Rectal smooth muscle tissue (tissue), 1 donor: ENCODE results near the gene MACO1.
"Not testable (repeated sequence)": the region's sequence is repeated elsewhere in the genome, so short reads cannot be mapped to it uniquely, and the experiment has no call there.

Experiments used
- H3K27ac ChIP-seq: one replicate; pipeline ENCODE4 v1.7.0; 2013; ENCODE audit warnings: low read depth, low read length, inconsistent platforms
- H3K27me3 ChIP-seq: one replicate; pipeline ENCODE4 v1.7.0; 2013; ENCODE audit warnings: low read length; ENCODE audit not compliant: control insufficient read depth, insufficient read depth
- H3K36me3 ChIP-seq: one replicate; pipeline ENCODE4 v1.7.0; 2013; ENCODE audit warnings: low read length; ENCODE audit not compliant: control insufficient read depth, insufficient read depth
- H3K4me1 ChIP-seq: one replicate; pipeline ENCODE4 v1.7.0; 2013; ENCODE audit warnings: low read length; ENCODE audit not compliant: control insufficient read depth, insufficient read depth
- H3K4me3 ChIP-seq: one replicate; pipeline ENCODE4 v1.7.0; 2013; ENCODE audit warnings: low read length
- H3K9ac ChIP-seq: one replicate; pipeline ENCODE4 v1.7.0; 2013; ENCODE audit warnings: low read length

Gene MACO1

DNA sequence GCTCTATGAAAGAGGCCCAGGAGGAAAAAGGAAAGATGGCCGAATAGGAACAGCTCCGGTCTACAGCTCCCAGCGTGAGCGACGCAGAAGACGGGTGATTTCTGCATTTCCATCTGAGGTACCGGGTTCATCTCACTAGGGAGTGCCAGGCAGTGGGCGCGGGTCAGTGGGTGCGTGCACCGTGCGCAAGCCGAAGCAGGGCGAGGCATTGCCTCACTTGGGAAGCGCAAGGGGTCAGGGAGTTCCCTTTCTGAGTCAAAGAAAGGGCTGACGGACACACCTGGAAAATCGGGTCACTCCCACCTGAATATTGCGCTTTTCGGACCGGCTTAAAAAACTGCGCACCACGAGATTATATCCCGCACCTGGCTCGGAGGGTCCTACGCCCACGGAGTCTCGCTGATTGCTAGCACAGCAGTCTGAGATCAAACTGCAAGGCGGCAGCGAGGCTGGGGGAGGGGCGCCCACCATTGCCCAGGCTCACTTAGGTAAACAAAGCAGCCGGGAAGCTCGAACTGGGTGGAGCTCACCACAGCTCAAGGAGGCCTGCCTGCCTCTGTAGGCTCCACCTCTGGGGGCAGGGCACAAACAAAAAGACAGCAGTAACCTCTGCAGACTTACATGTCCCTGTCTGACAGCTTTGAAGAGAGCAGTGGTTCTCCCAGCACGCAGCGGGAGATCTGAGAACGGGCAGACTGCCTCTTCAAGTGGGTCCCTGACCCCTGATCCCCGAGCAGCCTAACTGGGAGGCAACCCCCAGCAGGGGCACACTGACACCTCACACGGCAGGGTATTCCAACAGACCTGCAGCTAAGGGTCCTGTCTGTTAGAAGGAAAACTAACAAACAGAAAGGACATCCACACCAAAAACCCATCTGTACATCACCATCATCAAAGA is 76.1 kb downstream of the MACO1 start:
- not testable (repeated sequence) for H3K4me3 ChIP-seq, H3K36me3 ChIP-seq, H3K9ac ChIP-seq, H3K4me1 ChIP-seq, H3K27ac ChIP-seq, H3K27me3 ChIP-seq

DNA sequence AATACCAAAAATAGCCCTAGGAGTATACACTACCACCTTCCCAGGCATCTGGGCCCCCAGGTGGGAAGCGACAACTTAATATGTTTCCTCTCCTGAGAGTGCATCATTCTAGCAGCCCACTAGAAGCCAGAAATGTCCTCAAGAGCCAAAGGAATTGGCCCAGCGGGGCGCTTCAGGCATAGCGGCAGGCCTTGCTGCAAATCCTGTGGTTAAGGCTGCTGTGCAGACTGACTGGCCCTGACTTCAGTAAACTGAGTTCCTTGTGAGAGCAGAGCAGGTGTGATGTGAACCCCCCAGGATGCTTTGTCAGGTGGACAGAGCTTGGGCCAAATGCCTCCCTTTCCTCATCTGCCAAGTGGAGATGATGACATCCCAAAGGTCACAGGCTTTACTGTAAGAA is 83.0 kb downstream of the MACO1 start:
- no peak overlapping the region for H3K27ac ChIP-seq
- no peak overlapping the region for H3K9ac ChIP-seq
- H3K4me3 ChIP-seq, result no peak overlapping the region
- no peaks in the 10 kb centered on the region for H3K36me3 ChIP-seq
- H3K4me1 ChIP-seq, result no peaks in the 10 kb centered on the region
- no peaks in the 10 kb centered on the region for H3K27me3 ChIP-seq

DNA sequence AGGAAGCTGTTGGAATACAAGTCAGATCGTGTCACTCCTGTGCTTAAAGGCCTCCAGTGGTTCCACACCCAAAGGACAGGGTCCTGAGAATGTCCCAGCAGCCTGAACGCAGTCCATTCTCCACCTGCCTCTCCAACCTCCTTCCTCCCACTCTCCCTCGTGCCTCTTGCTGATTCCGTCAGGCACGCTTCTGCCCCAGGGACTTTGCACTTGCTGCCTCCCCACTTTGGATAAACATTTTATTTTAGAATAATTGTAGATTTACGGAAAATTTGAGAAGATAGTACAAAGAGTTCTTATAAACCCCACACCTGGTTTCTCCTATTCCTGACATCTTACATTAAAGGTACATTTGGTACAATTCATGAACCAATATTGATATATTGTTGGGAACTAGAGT is 84.3 kb downstream of the MACO1 start:
- Histone ChIP-seq H3K9ac (no peak overlapping the region), H3K4me3 (no peak overlapping the region), H3K27ac (no peak overlapping the region), H3K36me3 (no peaks in the 10 kb centered on the region), H3K4me1 (no peaks in the 10 kb centered on the region), H3K27me3 (no peaks in the 10 kb centered on the region)

DNA sequence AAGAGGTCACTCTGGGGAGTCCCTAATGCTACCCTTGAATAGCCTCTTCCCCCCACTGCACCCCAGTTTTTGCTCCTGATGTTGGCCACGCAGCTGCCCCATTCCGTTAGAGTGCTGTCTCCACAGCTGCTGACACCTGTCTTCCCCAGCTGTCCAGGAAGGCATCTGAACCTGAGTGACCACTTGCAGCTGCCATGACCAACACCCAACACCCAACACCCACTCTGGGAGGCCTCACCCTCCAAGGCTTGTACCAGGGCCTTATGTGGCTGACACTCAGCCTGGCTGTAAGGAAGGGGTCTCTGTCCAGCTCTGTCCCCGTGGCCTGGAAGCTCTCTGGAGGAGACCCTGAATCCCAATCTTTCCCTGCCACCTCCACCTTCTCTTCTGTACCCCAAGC is 86.0 kb downstream of the MACO1 start:
- Histone ChIP-seq H3K4me3 (no peak overlapping the region), H3K9ac (no peak overlapping the region), H3K27me3 (no peaks in the 10 kb centered on the region), H3K4me1 (no peaks in the 10 kb centered on the region), H3K36me3 (no peaks in the 10 kb centered on the region), H3K27ac (no peak overlapping the region)

DNA sequence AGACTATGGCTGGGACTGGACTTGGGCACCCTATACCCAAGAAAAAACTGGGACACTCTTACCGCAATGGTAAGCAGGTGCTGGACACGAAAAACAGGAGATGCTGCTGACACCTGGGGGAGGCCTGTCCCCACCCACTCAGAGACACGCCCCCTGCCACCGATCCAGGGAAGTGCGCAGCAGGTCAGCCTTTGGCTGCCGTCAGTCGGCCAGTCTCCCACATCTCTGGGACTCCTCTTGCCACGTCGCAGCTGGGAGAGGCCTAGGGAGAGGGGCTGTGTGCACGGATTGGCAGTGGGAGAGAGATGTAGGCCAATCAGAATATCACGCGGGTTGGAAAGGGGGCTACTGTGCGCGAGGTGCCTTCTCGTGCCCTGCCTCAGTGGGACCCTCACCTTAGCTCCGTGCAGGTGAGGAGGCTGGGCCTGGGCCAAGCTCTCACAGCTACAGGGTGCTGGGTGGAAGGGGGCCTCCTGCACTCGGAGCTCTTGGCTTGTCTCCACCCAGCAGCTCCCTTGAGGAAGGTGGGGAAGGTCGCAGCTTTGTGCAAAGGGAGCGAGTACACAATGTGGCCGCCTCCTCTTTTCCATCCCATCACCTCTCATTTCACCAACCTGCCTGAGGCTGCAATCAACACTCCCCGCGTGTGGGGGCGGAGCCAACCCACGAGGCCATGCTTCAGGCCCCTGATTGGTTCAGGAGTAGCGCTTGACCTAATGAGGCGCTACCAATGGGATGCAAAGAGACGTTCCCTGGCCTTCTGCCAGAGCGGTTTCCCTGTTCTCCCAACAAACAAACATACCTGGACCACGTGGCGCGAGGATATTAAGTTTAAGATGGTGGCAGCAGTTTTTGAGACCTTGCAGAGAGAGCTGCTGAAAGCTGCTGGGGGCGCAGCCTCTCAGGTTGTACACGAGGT is 87.0 kb downstream of the MACO1 start:
- Histone ChIP-seq H3K27ac (no peak overlapping the region), H3K36me3 (no peaks in the 10 kb centered on the region), H3K4me1 (no peaks in the 10 kb centered on the region), H3K9ac (no peak overlapping the region), H3K4me3 (no peak overlapping the region), H3K27me3 (no peaks in the 10 kb centered on the region)

DNA sequence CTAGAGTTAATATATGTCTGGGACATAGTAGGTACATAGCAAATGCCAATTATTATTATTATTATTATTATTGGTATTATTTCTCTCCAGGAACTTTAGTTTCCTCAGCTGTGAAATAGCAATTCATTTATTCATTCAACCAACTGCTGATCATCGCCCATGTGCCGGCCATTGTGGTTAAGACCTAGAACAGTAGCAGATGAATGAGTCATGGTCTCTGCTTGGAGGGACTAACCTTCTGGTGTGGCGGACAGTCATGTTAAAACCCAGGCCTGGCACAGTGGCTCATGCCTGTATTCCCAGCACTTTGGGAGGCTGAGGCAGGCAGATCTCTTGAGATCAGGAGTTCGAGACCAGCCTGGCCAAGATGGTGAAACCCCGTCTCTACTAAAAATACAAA is 88.9 kb downstream of the MACO1 start:
- no peaks in the 10 kb centered on the region for H3K4me1 ChIP-seq
- no peak overlapping the region for H3K27ac ChIP-seq
- H3K4me3 ChIP-seq, result no peak overlapping the region
- H3K27me3 ChIP-seq, result no peaks in the 10 kb centered on the region
- H3K9ac ChIP-seq, result no peak overlapping the region
- no peaks in the 10 kb centered on the region for H3K36me3 ChIP-seq

DNA sequence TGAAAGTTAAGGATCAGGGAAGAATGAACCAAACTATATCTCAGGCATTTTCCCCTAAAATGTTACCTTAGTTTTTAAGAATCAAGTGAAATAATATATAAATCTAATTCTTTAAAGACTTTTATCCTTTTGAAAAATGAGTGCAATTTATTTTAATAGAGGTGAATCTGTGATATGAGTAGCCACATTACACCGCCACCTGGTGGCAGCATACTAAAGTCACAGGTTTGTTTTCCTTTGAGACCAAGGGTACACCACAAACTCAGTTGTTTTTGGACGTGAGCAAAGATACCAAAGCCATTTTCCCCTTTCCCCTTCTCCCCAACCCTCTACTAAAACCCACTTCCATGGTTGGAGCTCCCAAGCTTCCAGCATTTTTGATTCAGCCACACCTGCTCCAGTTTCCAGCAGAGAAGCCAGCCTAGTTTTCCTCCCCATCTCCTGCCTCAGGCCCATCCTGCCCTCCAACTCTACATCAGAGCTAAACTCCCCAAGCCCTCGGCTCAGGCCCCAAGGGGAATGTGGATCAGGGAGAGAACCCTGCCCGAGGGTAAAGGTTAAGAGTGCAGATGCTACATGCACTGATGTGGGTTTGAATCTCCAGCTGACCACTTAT is 89.9 kb downstream of the MACO1 start:
- Histone ChIP-seq H3K9ac (no peak overlapping the region), H3K4me1 (no peaks in the 10 kb centered on the region), H3K27ac (no peak overlapping the region), H3K36me3 (no peaks in the 10 kb centered on the region), H3K27me3 (no peaks in the 10 kb centered on the region), H3K4me3 (no peak overlapping the region)

DNA sequence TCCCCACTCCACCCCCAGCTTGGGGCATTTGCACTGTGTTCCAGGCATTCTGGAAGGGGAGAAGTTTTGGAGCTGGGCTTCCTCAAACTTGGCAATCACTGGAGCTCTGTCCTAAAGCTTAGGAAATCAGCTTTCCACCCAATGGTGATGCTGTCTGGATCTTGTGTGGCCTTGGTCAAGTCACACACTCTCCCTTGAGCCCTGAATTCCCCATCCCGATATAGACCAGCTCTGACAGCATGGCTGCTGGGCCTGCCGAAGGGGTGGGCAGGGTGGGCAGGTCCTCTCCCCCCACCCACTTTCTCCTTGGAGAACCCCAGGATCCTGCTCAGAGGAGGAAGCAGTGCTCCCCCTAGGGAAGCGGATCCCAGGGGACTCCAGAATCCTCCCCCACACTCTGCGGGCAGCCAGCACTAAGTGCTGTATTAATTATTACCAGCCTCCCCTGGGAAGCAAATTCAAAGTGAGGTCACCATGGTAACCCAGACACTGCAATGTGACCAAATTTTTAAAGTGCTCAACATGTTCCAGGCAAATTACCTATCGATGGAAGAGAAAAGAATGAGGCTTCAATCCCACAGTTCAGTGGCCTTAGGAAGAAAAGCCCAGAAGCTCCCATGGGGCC is 91.4 kb downstream of the MACO1 start:
- no peak overlapping the region for H3K9ac ChIP-seq

DNA sequence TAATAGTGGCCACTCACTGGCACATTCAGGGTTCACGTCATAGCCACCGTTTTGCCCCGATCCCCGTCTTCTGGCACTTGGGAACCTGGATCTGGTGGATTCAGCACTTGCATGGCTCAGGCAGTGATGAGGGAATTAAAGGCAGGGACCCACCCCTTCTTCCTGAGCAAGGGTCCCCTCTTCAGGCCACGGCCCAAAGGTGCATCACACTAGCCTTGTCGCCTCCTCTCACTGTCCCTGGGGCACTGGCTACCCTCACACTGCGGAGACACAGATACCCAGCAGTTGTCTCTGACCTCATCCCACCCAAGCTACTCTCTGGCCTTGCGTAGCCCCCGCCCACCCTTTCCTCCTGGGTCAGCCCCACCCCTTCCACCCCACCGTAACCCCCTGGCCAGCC is 92.8 kb downstream of the MACO1 start:
- no peak overlapping the region for H3K4me3 ChIP-seq
- no peaks in the 10 kb centered on the region for H3K36me3 ChIP-seq
- H3K27ac ChIP-seq, result no peak overlapping the region
- H3K9ac ChIP-seq, result no peak overlapping the region
- no peaks in the 10 kb centered on the region for H3K27me3 ChIP-seq
- H3K4me1 ChIP-seq, result no peaks in the 10 kb centered on the region

More for the DNA sequence above, 91.4 kb downstream of the MACO1 start:
- Histone ChIP-seq H3K27me3 (no peaks in the 10 kb centered on the region), H3K4me1 (no peaks in the 10 kb centered on the region), H3K36me3 (no peaks in the 10 kb centered on the region), H3K4me3 (no peak overlapping the region), H3K27ac (no peak overlapping the region)

DNA sequence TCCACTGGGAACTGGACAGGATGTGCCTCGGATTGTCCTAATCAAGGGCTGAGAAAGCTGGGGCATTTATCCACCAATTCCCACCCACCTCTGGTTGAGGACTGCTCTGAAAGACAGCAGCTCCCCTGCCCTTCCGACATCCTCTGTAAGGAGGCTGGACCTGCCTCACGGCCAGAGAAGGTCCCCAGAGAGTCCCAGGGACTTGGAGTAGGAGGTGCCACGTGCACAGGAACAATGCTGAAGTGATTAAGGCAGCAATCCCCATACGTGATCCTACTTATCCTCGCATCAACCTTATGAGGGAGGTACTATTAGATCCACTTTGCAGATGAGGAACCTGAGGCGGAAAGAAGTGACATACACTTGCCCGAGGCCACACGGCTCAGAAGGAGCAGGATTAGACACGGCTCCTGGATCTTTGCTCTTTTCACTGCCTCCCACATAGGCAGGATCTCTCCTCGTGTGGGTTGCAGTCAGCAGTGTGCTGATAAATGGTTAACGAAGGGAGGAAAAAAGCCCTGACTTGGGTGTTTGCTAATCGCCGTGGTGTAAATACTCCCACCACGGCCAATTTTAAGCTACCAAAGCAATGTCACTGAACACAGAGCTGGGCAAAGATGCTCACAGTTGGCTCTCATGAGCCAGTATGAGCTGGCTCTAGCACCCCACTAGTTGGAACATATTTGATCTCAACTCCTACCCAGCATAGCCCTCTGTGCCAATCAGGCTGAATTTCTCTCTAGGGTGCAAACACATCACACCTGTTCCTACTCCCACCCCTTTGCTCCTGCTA is 94.1 kb downstream of the MACO1 start:
- no peak overlapping the region for H3K4me3 ChIP-seq
- H3K27ac ChIP-seq, result no peak overlapping the region
- no peaks in the 10 kb centered on the region for H3K4me1 ChIP-seq
- no peaks in the 10 kb centered on the region for H3K36me3 ChIP-seq
- no peak overlapping the region for H3K9ac ChIP-seq
- H3K27me3 ChIP-seq, result no peaks in the 10 kb centered on the region

DNA sequence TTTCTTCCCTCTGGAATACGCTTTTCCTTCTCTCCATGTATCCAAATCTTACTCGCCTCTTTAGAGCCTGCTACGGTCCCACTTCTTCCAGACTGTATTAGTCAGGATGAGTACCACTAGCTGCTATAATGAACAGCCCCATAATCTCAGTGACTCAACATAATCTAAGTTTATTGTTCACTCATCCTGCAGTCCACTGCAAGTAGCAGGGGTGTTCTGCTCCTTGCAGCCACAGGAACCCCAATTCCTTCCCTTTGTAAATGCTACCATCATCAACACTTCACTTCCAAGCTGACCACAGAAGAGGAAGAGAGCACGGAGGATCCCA is 94.6 kb downstream of the MACO1 start:
- H3K27ac ChIP-seq, result no peak overlapping the region
- H3K36me3 ChIP-seq, result no peaks in the 10 kb centered on the region
- H3K4me3 ChIP-seq, result no peak overlapping the region
- no peaks in the 10 kb centered on the region for H3K4me1 ChIP-seq
- no peaks in the 10 kb centered on the region for H3K27me3 ChIP-seq
- no peak overlapping the region for H3K9ac ChIP-seq
